ENCODE results near the gene HEXB. TPM values are rescaled to one million over a fixed set of nuclear protein-coding genes. Genes with fewer than 3 reads are reported as not detected.

HEXB gene
- total RNA-seq, 4 donors from 2014 or later, result 143 to 235 (median 168) TPM

- TF ChIP-seq EP300 (IDR thresholded peaks at IDR 0.05; ENCODE audit: low read depth) (no peak), CTCF (IDR thresholded peaks at IDR 0.05) (no peak), POLR2AphosphoS5 (IDR thresholded peaks at IDR 0.05) (peak in 1 of 3 donors; percentile 30)
- Histone ChIP-seq H3K27ac (peak overlapping the region in 1 of 4 donors; percentile 1), H3K36me3 (no peaks in the 10 kb centered on the region), H3K4me3 (no peak overlapping the region), H3K9me3 (no peaks in the 10 kb centered on the region), H3K4me1 (peaks cover 3 to 21% (median 9%) of the 10 kb centered on the region in 4 donors), H3K27me3 (no peaks in the 10 kb centered on the region)
- in situ Hi-C loops (cut with MboI; ENCODE audit: low pct_ligation_motif_present in 1 of 4, low pct_unique_long_range_greater_than_20kb in 1 of 4, low sequenced_read_pairs in 3 of 4), result loop anchor here (10.0 to 25.0 kb wide), 7 partner anchors 231 to 1048 kb away; no protein-coding TSS in a partner anchor
- 45 to 48% methylated on average over 3 to 4 of the region's 4 CpGs for WGBS, 2 donors (ENCODE audit: low coverage in 1 of 2)
- intact Hi-C loops (cut with DNase I; ENCODE audit: low total_unique reads), result loop anchor here (5.0 kb wide), 1 partner anchor 606 kb away; no protein-coding TSS in a partner anchor
- DNase-seq, result no peak
Measured at GRCh38 chr5:74643111-74643562, 41.9 kb upstream of the HEXB start.

DNA sequence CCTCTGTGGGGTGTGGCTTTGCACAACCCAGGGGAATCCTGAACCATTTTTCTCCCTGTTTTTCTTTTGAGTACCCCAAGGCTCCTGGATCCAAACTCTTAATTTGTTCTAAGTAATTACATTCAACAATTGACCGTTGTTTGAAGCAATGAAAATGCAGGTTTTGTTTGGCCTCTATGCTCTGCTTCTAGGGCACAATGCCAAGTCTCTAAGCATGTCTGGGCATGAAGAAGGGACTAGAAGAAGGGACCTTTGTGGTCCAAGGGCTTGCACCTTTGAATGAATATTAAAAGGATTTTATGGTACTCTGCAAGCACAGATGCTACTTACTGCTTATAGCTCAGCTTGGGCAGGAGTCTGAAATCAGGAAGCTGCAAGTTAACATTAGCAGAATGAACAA, 37.9 kb upstream of the HEXB start:
- WGBS, 2 donors (ENCODE audit: low coverage in 1 of 2), result 30 to 50% methylated on average over 1 of the region's 1 CpG
- Histone ChIP-seq H3K4me1 (peaks cover 0 to 8% (median 0%) of the 10 kb centered on the region in 4 donors), H3K4me3 (no peak overlapping the region), H3K27me3 (no peaks in the 10 kb centered on the region), H3K27ac (no peak overlapping the region), H3K36me3 (no peaks in the 10 kb centered on the region), H3K9me3 (no peaks in the 10 kb centered on the region)
- in situ Hi-C loops (cut with MboI; ENCODE audit: low pct_ligation_motif_present in 1 of 4, low pct_unique_long_range_greater_than_20kb in 1 of 4, low sequenced_read_pairs in 3 of 4) (loop anchor here (5.0 to 25.0 kb wide), 10 partner anchors 235 to 1052 kb away; no protein-coding TSS in a partner anchor), intact Hi-C loops (cut with DNase I; ENCODE audit: low total_unique reads) (no loop called here)
- TF ChIP-seq POLR2A (IDR thresholded peaks at IDR 0.05) (no peak), CTCF (IDR thresholded peaks at IDR 0.05) (no peak), EP300 (IDR thresholded peaks at IDR 0.05; ENCODE audit: low read depth) (no peak), POLR2AphosphoS5 (IDR thresholded peaks at IDR 0.05) (no peak)
- DNase-seq, result no peak

DNA sequence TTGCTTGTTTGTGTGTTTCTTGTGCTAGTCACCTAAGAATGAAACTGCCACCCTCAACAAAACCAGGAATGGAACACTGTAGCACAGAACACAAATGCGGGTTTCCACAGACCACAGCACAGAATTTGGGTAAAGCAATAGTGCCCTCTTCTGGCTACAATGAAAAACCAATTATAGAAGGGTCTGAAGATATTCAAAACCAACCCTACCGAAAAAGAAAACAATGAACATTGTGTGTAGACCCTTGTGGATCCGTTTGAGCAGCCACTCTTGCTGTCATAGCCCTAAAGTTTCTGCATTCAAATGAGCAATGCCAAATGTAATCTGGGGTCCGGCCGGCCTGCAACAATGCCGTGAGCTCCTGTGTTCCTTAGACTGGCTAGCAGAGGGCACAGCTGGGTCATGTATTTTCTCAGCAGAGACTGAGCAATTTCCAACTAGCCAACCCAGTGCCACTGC, 36.2 kb upstream of the HEXB start:
- Histone ChIP-seq H3K9me3 (no peaks in the 10 kb centered on the region), H3K4me1 (peaks cover 0 to 8% (median 0%) of the 10 kb centered on the region in 4 donors), H3K27ac (no peak overlapping the region), H3K36me3 (no peaks in the 10 kb centered on the region), H3K27me3 (no peaks in the 10 kb centered on the region), H3K4me3 (no peak overlapping the region)
- in situ Hi-C loops (cut with MboI; ENCODE audit: low pct_ligation_motif_present in 1 of 4, low pct_unique_long_range_greater_than_20kb in 1 of 4, low sequenced_read_pairs in 3 of 4) (loop anchor here (5.0 to 25.0 kb wide), 10 partner anchors 237 to 1054 kb away; no protein-coding TSS in a partner anchor), intact Hi-C loops (cut with DNase I; ENCODE audit: low total_unique reads) (loop anchor here (2.0 kb wide), 1 partner anchor 746 kb away; no protein-coding TSS in a partner anchor)
- TF ChIP-seq CTCF (IDR thresholded peaks at IDR 0.05) (peak; percentile 67 to 79 (median 73)), POLR2AphosphoS5 (IDR thresholded peaks at IDR 0.05) (no peak)
- WGBS, 2 donors (ENCODE audit: low coverage in 1 of 2), result 0 to 24% methylated on average over 3 to 6 of the region's 6 CpGs
- DNase-seq, result no peak

GRCh38 chr5:74649421-74649973, 35.5 kb upstream of the HEXB start:
- in situ Hi-C loops (cut with MboI; ENCODE audit: low pct_ligation_motif_present in 1 of 4, low pct_unique_long_range_greater_than_20kb in 1 of 4, low sequenced_read_pairs in 3 of 4) (loop anchor here (5.0 to 25.0 kb wide), 10 partner anchors 237 to 1055 kb away; no protein-coding TSS in a partner anchor), intact Hi-C loops (cut with DNase I; ENCODE audit: low total_unique reads) (loop anchor here (2.0 kb wide), 1 partner anchor 747 kb away; no protein-coding TSS in a partner anchor)
- H3K36me3 ChIP-seq, result no peaks in the 10 kb centered on the region
- no peaks in the 10 kb centered on the region for H3K27me3 ChIP-seq
- H3K4me1 ChIP-seq, result peaks cover 0 to 8% (median 0%) of the 10 kb centered on the region in 4 donors
- no peak overlapping the region for H3K4me3 ChIP-seq
- no peak for DNase-seq
- WGBS, 2 donors (ENCODE audit: low coverage in 1 of 2), result 11 to 22% methylated on average over 1 of the region's 1 CpG
- TF ChIP-seq EP300 (IDR thresholded peaks at IDR 0.05; ENCODE audit: low read depth) (no peak), CTCF (IDR thresholded peaks at IDR 0.05) (no peak), POLR2AphosphoS5 (IDR thresholded peaks at IDR 0.05) (no peak), POLR2A (IDR thresholded peaks at IDR 0.05) (no peak)
- H3K27ac ChIP-seq, result no peak overlapping the region
- no peaks in the 10 kb centered on the region for H3K9me3 ChIP-seq

All from transverse colon (tissue), 4 donors.